HUES64 (cell line): Measurements from ENCODE around the gene NUP54.

Source experiments
- H3K27ac ChIP-seq: 2 replicates; pipeline ENCODE4 v1.7.0; 2013; ENCODE audit warnings: low read depth, low read length, inconsistent platforms
- H3K27me3 ChIP-seq: 2 replicates; pipeline ENCODE4 v1.6.1; 2013; ENCODE audit warnings: mild to moderate bottlenecking, low read length; ENCODE audit not compliant: insufficient read depth
- H3K36me3 ChIP-seq: 2 replicates; pipeline ENCODE4 v1.6.1; 2013; ENCODE audit warnings: mild to moderate bottlenecking, low read length; ENCODE audit not compliant: insufficient read depth
- H3K4me1 ChIP-seq: 2 replicates; pipeline ENCODE4 v1.6.1; 2013; ENCODE audit warnings: mild to moderate bottlenecking, low read length, moderate library complexity; ENCODE audit not compliant: insufficient read depth
- H3K4me3 ChIP-seq: 2 replicates; pipeline ENCODE4 v1.5.1; 2013; ENCODE audit warnings: mild to moderate bottlenecking, low read length, moderate library complexity
- H3K9ac ChIP-seq: 2 replicates; pipeline ENCODE4 v1.6.1; 2013; ENCODE audit warnings: mild to moderate bottlenecking, low read depth, low read length
- H3K9me3 ChIP-seq: 2 replicates; pipeline ENCODE4 v1.6.1; 2013; ENCODE audit warnings: low read depth, low read length; ENCODE audit not compliant: insufficient read depth
- WGBS: fragments of 150-250, 120-280 bp; methylation state at CpG from one replicate; pipeline ENCODE4 v1.1.7; 2013; ENCODE audit warnings: missing lambda C conversion rate; 5-methylcytosine and 5-hydroxymethylcytosine counted together

The NUP54 gene

DNA sequence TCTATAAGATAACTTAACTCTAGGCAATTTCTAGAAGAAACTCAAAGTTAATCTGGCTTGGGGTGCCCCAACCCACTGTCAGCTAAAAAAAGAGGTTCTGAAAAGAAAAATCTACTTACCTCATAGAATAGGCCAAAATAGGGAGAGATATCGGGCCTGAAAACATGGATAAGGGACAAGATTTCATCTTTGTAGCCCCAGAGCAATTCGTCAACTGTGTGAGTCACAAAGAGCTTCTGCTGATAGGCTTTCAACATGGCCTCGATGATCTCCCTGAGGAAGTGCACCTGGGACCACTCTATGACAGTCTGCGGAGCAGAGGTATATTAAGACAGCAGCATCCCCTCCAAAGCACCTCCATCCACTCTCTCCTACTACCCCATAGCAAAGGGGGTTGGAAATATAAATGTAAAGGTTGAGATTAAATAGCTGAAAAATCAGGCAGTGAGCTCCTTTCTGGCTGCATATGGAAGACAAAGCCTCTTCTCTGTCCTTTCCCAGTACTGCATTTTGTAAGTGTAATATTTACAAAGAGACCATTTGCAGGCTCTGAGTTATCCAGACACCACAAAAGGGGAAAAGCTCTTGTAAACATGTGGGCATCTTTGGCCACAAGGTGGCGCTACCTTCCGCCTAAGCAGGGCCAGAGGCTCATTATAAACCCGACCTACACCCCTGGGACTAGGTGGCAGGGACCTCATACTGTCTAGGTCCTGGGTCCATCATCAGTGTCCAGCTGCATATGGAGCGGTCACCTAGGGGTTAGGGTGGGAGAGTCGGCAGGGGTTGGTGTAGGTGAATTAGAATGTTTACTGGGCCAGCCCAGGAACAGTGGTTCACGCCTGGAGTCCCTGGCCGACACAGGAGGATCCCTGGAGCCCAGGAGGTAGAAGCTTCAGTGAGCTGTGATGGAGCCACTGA lies 31.5 kb upstream of the NUP54 start:
- no peaks in the 10 kb centered on the region for H3K4me1 ChIP-seq
- H3K9me3 ChIP-seq = no peaks in the 10 kb centered on the region
- no peak overlapping the region for H3K9ac ChIP-seq
- no peak overlapping the region for H3K27ac ChIP-seq
- WGBS = 61% methylated on average over 11 of the region's 11 CpGs
- H3K36me3 ChIP-seq = peaks cover 30% of the 10 kb centered on the region
- H3K27me3 ChIP-seq = no peaks in the 10 kb centered on the region
- no peak overlapping the region for H3K4me3 ChIP-seq

DNA sequence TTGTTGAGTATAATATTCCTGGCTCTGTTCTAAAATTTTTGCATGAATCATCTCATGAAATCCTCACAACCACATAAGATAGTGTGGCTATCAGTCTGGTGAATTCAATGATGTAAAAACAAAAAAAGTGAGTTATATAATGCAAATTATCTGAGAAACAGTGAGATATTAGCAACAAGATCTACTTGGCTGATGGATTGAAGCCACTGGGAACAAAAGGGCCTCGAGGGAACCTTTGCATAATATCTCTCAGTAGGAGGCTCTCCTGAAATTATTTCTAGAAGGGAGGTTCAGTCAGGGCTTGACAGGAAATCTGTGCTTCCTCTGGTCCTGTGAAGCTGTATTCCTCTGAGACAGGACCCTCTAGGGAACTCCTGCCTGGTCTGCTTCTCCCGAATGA lies 30.1 kb upstream of the NUP54 start:
- no peaks in the 10 kb centered on the region for H3K9me3 ChIP-seq
- no peak overlapping the region for H3K27ac ChIP-seq
- no peak overlapping the region for H3K9ac ChIP-seq
- H3K4me1 ChIP-seq = no peaks in the 10 kb centered on the region
- WGBS = 86% methylated on average over 2 of the region's 2 CpGs
- no peaks in the 10 kb centered on the region for H3K27me3 ChIP-seq
- H3K4me3 ChIP-seq = no peak overlapping the region
- H3K36me3 ChIP-seq = peaks cover 43% of the 10 kb centered on the region

DNA sequence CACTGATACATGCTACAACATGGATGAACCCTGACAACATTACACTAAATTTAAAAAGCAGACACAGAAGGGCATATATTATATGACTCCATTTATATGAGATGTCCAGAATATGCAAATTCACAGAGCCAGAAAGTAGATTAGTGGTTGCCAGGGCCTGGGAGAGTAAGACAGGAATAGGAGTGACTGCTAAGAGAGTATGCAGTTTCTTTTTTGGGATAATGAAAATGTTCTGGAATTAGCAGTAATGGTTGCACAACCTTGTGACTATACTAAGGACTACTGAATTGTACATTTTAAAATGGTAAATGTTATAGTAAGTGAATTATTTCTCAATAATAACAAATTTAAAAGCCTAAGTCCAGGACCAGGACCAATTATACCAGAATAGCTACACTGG lies 29.5 kb upstream of the NUP54 start:
- Histone ChIP-seq H3K36me3 (peaks cover 48% of the 10 kb centered on the region), H3K9ac (no peak overlapping the region), H3K9me3 (no peaks in the 10 kb centered on the region)

DNA sequence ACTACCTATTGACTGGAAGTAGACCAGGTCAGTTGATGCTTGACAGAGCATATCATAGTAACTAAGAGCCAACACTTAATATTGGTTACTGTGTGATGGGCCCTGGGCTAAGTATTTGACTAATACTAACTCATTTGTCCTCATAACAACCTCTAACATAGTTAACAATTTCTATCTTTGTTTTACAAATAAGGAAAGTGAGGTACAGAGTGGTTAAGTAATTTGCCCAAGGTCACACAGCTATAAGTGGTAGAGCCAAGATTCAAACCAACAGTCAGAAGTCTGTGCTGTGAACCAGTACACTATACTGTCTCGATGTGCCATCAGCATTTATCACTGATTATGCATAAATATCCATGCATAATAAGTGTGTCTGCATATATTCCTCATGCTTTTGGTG lies 27.1 kb upstream of the NUP54 start:
- Histone ChIP-seq H3K4me1 (no peaks in the 10 kb centered on the region), H3K9ac (no peak overlapping the region), H3K9me3 (no peaks in the 10 kb centered on the region), H3K27ac (no peak overlapping the region), H3K27me3 (no peaks in the 10 kb centered on the region), H3K4me3 (no peak overlapping the region), H3K36me3 (peaks cover 59% of the 10 kb centered on the region)
- 93% methylated on average over 1 of the region's 1 CpG for WGBS

More for the DNA sequence above, 29.5 kb upstream of the NUP54 start:
- Histone ChIP-seq H3K27ac (no peak overlapping the region), H3K27me3 (no peaks in the 10 kb centered on the region), H3K4me3 (no peak overlapping the region), H3K4me1 (no peaks in the 10 kb centered on the region)

DNA sequence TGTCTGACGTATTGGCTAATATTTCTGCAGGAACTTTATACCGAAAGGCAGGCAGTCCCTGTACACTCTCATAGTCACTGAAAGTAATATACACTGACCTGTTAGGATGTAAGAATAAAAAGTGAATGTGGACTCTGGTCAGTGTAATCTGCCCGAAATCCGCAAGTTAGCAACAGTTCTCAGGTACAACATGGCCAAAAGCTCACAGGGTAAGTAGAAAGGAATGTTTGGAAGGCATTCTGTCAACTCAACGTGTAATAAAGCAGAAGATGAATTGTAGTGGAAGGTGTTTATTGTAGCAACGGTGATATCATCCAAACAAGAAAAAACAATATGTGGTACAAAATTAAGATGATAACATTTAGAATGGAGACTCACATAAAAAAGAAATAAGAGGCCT lies 26.0 kb upstream of the NUP54 start:
- Histone ChIP-seq H3K9me3 (no peaks in the 10 kb centered on the region), H3K27me3 (no peaks in the 10 kb centered on the region), H3K4me1 (no peaks in the 10 kb centered on the region), H3K4me3 (no peak overlapping the region), H3K27ac (no peak overlapping the region), H3K36me3 (peaks cover 64% of the 10 kb centered on the region), H3K9ac (no peak overlapping the region)
- WGBS = 91% methylated on average over 5 of the region's 6 CpGs

DNA sequence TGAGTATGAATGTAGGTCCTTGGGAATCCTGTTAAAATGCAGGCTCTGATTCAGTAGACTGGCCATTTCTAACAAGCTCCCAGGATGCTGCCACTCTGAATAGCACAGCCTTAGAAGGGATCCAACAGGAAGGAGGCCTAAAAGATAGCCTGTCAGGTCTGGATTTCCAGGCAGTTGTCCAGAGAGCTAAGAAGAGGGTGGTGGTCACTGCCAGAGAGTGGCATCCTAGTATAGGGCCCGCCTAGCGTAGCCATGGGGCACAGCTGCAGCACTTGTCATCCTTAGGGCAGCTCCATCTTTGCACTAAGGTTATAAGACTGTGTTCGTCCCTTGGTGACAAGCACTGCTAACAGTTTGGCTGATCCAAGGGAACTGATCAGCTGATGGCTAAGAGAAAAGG lies 20.5 kb upstream of the NUP54 start:
- H3K36me3 ChIP-seq = peaks cover 58% of the 10 kb centered on the region

DNA sequence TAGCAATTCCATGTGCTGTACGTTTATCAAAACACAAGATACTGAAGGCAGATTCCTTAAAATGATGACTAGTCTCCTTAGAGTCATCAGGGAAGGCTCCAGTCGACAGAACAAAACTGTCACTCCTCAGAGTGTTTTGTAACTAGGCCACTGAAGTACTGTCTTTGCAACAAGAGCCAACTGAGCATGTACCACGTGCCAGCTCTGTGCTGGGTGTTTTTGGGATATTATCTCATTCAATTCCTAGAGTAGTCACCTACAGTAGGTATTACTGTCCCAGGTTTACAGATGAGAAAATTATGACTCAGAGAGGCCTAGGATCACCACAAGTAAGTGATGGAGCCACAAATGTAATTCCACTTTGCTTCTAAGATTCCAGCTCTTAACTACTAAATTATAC lies 18.3 kb upstream of the NUP54 start:
- WGBS = 88% methylated on average over 3 of the region's 3 CpGs
- H3K9ac ChIP-seq = no peak overlapping the region
- peaks cover 56% of the 10 kb centered on the region for H3K36me3 ChIP-seq
- no peaks in the 10 kb centered on the region for H3K27me3 ChIP-seq
- H3K27ac ChIP-seq = no peak overlapping the region
- no peaks in the 10 kb centered on the region for H3K4me1 ChIP-seq
- no peak overlapping the region for H3K4me3 ChIP-seq
- H3K9me3 ChIP-seq = no peaks in the 10 kb centered on the region

More for the DNA sequence above, 20.5 kb upstream of the NUP54 start:
- H3K9ac ChIP-seq = no peak overlapping the region
- no peak overlapping the region for H3K4me3 ChIP-seq
- no peak overlapping the region for H3K27ac ChIP-seq
- no peaks in the 10 kb centered on the region for H3K9me3 ChIP-seq
- H3K27me3 ChIP-seq = no peaks in the 10 kb centered on the region
- WGBS = 95% methylated on average over 3 of the region's 3 CpGs
- H3K4me1 ChIP-seq = no peaks in the 10 kb centered on the region

DNA sequence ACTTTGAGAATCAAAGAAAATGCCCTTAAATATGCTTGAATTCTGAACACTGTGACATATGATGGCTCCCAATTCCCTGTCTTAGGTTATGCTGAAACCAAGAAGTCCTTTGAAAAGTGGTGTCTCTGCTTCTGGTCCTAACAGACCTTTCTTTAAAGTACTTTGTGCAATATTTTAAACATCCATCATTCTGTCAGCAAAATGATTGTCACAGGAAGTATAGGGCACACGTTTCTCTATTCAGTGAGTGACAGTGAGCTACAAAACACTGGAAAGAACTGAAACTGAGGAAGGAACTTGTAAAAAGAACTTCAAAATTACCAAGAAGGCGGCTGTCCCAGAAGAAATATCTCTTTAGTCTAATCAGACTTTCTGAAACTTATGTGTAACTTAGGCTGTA lies 12.2 kb upstream of the NUP54 start:
- 90% methylated on average over 2 of the region's 2 CpGs for WGBS
- Histone ChIP-seq H3K27ac (no peak overlapping the region), H3K9ac (no peak overlapping the region), H3K36me3 (peaks cover 36% of the 10 kb centered on the region), H3K27me3 (no peaks in the 10 kb centered on the region), H3K9me3 (no peaks in the 10 kb centered on the region), H3K4me3 (no peak overlapping the region), H3K4me1 (no peaks in the 10 kb centered on the region)

DNA sequence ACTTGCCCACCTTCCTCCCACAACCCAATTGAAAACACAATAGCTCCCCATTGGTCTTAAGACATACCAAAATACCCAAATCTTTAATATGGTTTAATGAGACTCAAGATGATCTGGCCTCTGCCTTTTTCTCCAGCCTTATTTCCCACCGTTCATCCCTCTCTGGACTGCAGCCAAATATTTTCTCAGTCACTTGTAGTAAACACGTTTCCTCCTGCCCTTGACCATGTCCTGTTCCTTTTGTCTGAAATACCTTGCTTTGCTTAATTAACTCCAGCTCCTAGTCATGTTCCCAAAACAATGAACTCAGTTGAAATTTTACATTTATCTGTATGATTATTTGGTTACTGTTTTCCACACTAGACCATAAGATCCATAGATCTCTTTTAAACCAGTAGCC lies 8.4 kb upstream of the NUP54 start:
- no peaks in the 10 kb centered on the region for H3K4me1 ChIP-seq
- H3K4me3 ChIP-seq = no peak overlapping the region
- no peaks in the 10 kb centered on the region for H3K27me3 ChIP-seq
- no peak overlapping the region for H3K27ac ChIP-seq
- no peaks in the 10 kb centered on the region for H3K9me3 ChIP-seq
- WGBS = 93% methylated on average over 2 of the region's 2 CpGs
- no peak overlapping the region for H3K9ac ChIP-seq
- H3K36me3 ChIP-seq = peaks cover 15% of the 10 kb centered on the region

DNA sequence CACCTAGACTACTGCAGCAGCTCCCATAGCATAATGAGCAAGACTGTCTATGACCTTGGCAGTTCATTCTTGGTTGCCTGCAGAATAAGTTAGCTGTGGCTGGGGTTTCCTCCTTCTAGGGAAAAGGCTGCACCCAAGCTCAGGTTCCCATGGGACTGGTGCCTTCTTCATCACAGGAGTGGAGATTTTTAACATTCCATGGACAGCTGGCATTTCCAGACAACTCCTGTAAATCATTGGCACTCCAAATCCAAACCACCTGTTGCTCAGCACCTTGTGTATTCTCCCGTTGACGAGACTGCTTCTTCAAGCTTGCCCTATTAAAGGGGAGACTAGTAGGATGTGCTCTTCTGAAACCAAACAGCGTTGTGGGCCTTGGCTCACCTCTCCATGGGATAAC lies 7.8 kb upstream of the NUP54 start:
- H3K4me3 ChIP-seq = no peak overlapping the region
- 78% methylated on average over 3 of the region's 3 CpGs for WGBS
- H3K27ac ChIP-seq = no peak overlapping the region
- H3K27me3 ChIP-seq = no peaks in the 10 kb centered on the region
- H3K4me1 ChIP-seq = no peaks in the 10 kb centered on the region
- H3K36me3 ChIP-seq = peaks cover 8% of the 10 kb centered on the region
- H3K9me3 ChIP-seq = no peaks in the 10 kb centered on the region
- no peak overlapping the region for H3K9ac ChIP-seq

DNA sequence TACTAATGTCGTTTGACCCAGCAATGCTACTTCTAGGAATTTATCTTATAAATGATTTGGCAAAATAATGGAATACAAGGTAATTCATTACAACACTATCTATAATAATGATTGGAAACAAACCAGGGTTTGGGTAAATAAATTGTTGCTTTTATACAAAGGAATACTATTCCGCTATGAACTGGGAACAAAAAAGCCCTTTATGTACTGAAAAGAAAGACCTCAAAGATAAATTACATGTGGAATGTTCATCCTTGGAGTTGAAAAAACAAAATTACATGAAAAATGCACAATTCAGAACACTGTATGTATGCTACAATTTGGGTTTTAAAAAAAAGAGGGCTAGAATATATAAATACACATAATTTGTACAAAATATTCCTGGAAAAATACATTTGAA lies 5.2 kb upstream of the NUP54 start:
- Histone ChIP-seq H3K9me3 (no peaks in the 10 kb centered on the region), H3K9ac (no peak overlapping the region), H3K36me3 (no peaks in the 10 kb centered on the region), H3K4me3 (no peak overlapping the region), H3K27me3 (no peaks in the 10 kb centered on the region), H3K4me1 (peaks cover 7% of the 10 kb centered on the region; the same call in 1 of the 2 replicates), H3K27ac (no peak overlapping the region)
- no CpG with 5 or more reads among the region's 2 CpGs for WGBS
